Smooth muscle cell (in vitro differentiated cells): ENCODE measurements around the gene CAMSAP2. TPM values are rescaled to one million over a fixed set of nuclear protein-coding genes. Genes with fewer than 3 reads are reported as not detected.

Source experiments
- DNase-seq: peaks from one replicate; lab custom pipeline; 2025; ENCODE audit not compliant: unreplicated experiment; lab: John Stamatoyannopoulos, UW
- H2AFZ ChIP-seq: fragments of 200-600 bp; sonication (generic); 2 replicates; pipeline ENCODE4 v1.6.0; 2016; ENCODE audit warnings: antibody characterized with exemption, low read depth, mild to moderate bottlenecking
- H3F3A ChIP-seq: fragments of 200-600 bp; sonication (generic); 2 replicates; pipeline ENCODE4 v1.6.0; 2017; ENCODE audit warnings: antibody characterized with exemption, low read depth
- H3K27ac ChIP-seq: fragments of 200-600 bp; sonication (generic); 2 replicates; pipeline ENCODE4 v1.5.1; 2016; ENCODE audit warnings: low read depth, mild to moderate bottlenecking
- H3K27me3 ChIP-seq: fragments of 200-600 bp; sonication (generic); 2 replicates; pipeline ENCODE4 v1.6.1; 2016; ENCODE audit warnings: low read depth, mild to moderate bottlenecking
- H3K36me3 ChIP-seq: fragments of 200-600 bp; sonication (generic); 2 replicates; pipeline ENCODE4 v1.5.1; 2016; ENCODE audit warnings: low read depth
- H3K4me1 ChIP-seq: fragments of 200-600 bp; sonication (generic); 2 replicates; pipeline ENCODE4 v1.5.1; 2016; ENCODE audit warnings: low read depth
- H3K4me2 ChIP-seq: fragments of 200-600 bp; sonication (generic); 2 replicates; pipeline ENCODE4 v1.6.0; 2016; ENCODE audit warnings: mild to moderate bottlenecking
- H3K4me3 ChIP-seq: fragments of 200-600 bp; sonication (generic); 2 replicates; pipeline ENCODE4 v1.5.1; 2016; ENCODE audit warnings: mild to moderate bottlenecking
- H3K79me2 ChIP-seq: fragments of 200-600 bp; sonication (generic); 2 replicates; pipeline ENCODE4 v1.6.0; 2016; ENCODE audit warnings: low read depth, mild to moderate bottlenecking
- H3K9ac ChIP-seq: fragments of 200-600 bp; sonication (generic); 2 replicates; pipeline ENCODE4 v1.6.0; 2016; ENCODE audit warnings: low read depth
- H3K9me3 ChIP-seq: fragments of 200-600 bp; sonication (generic); replicated peaks from 2 replicates; pipeline ENCODE4 v1.5.1; 2016; ENCODE audit warnings: low read depth
- H4K20me1 ChIP-seq: fragments of 200-600 bp; sonication (generic); 2 replicates; pipeline ENCODE4 v1.6.0; 2016; ENCODE audit warnings: low read depth
- WGBS: methylation state at CpG from one replicate; pipeline ENCODE4 v1.1.7; 2016; ENCODE audit warnings: low lambda C conversion rate; 5-methylcytosine and 5-hydroxymethylcytosine counted together
- polyA plus RNA-seq: library from polyadenylated mRNA; unstranded; fragments of >200 nt; fragmentation: Nextera tagmentation; extraction: Ambion mirVana; gene quantifications from 2 replicates; pipeline ENCODE4 v1.2.1, GENCODE V29; 2016
- total RNA-seq: library from RNA; depleted of rRNA; stranded (reverse); fragments of >200 nt; gene quantifications from 2 replicates; pipeline ENCODE4 v1.2.3, GENCODE V29; 2014
- TF ChIP-seq, protein P1 (sequence below): fragments of 200-600 bp; sonication (generic); IDR thresholded peaks from 2 replicates; pipeline ENCODE4 v1.5.1; 2017; ENCODE audit warnings: borderline replicate concordance, mild to moderate bottlenecking, antibody characterized with exemption; ENCODE audit not compliant: insufficient read depth, poor library complexity, severe bottlenecking

Gene CAMSAP2
- total and polyA plus RNA-seq, 2 experiments from 2014 or later = 12.9 to 57.5 TPM

DNA sequence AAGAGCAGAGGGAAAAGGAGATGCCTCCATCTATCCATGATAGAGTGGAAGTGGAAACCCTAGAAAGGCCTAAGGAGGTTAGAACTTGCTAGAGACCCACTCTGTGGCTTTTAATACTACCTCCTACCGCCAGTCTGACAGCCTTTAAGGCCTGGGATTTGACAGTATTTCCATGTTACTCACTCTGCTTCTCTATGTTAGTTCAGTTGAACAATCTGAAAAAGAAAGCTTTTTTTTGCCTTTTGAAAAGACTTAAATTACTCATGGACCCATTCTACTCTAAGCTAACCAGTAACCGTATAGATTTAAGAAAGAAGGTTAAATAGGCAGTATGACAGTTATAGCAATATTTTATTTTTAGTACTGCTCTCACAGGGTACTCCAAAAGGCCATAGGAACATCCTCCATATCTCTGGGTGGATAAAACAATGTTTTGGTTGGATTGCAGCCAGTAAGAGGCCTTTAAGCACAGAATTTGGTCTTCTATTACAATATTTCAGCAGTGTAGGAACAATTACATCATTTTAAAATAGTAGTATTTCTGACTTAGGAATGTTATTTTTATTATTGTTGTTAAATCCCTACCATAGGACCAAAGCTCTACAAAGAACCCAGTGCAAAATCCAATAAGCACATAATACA is 118.1 kb downstream of the CAMSAP2 start:
- Histone ChIP-seq H3F3A (no peaks in the 10 kb centered on the region), H3K27ac (peak overlapping the region; percentile 26), H3K27me3 (no peaks in the 10 kb centered on the region), H2AFZ (no peak overlapping the region), H3K9me3 (no peaks in the 10 kb centered on the region), H4K20me1 (no peaks in the 10 kb centered on the region), H3K4me2 (no peak overlapping the region), H3K36me3 (peaks cover 39% of the 10 kb centered on the region), H3K79me2 (no peaks in the 10 kb centered on the region), H3K4me1 (no peaks in the 10 kb centered on the region), H3K4me3 (no peak overlapping the region), H3K9ac (no peak overlapping the region)
- WGBS = 59% methylated on average over 2 of the region's 2 CpGs
- no peak for DNase-seq
- TF ChIP-seq, protein P1, sequence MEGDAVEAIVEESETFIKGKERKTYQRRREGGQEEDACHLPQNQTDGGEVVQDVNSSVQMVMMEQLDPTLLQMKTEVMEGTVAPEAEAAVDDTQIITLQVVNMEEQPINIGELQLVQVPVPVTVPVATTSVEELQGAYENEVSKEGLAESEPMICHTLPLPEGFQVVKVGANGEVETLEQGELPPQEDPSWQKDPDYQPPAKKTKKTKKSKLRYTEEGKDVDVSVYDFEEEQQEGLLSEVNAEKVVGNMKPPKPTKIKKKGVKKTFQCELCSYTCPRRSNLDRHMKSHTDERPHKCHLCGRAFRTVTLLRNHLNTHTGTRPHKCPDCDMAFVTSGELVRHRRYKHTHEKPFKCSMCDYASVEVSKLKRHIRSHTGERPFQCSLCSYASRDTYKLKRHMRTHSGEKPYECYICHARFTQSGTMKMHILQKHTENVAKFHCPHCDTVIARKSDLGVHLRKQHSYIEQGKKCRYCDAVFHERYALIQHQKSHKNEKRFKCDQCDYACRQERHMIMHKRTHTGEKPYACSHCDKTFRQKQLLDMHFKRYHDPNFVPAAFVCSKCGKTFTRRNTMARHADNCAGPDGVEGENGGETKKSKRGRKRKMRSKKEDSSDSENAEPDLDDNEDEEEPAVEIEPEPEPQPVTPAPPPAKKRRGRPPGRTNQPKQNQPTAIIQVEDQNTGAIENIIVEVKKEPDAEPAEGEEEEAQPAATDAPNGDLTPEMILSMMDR = no peak

GRCh38 chr1:200857804-200858203 is 119.1 kb downstream of the CAMSAP2 start:
- Histone ChIP-seq H4K20me1 (no peaks in the 10 kb centered on the region), H2AFZ (no peak overlapping the region), H3K27me3 (no peaks in the 10 kb centered on the region), H3K9ac (no peak overlapping the region), H3K4me1 (no peaks in the 10 kb centered on the region), H3K27ac (no peak overlapping the region), H3K9me3 (no peaks in the 10 kb centered on the region), H3F3A (peaks cover 2% of the 10 kb centered on the region), H3K4me3 (no peak overlapping the region), H3K36me3 (peaks cover 34% of the 10 kb centered on the region), H3K79me2 (no peaks in the 10 kb centered on the region), H3K4me2 (no peak overlapping the region)
- no peak for DNase-seq
- TF ChIP-seq, protein P1 = no peak
- 73% methylated on average over 1 of the region's 1 CpG for WGBS

DNA sequence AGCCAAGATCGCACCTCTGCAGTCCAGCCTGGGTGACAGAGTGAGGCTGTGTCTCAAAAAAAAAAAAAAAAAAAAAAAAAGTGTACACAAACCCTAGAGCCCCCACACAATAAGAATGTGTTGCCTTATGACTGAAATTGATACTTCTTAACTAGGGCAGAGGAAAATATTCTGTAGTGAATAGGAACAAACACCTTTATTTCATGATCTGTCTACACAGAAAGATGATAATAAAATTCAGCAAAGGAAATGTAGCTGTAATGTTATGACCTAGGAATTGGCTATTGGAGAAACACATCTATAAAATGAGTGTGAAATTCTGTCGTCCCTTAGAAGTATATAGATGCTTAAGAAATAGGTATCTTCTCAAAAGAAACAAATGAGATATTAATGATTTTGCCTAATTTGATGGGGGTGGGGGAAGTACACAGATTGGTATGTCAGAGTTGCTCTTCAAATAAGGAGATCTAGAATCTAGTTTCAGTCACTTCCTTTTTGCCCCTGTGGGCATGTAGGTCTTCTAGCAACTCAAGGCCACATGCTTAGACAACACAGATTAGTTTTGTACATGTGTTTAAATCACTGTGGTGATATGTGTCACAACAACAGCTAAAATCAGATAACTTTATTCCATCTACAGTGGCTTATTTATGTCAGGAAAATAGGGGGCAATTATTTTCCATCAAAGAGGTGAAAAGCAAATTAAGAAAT is 123.4 kb downstream of the CAMSAP2 start:
- TF ChIP-seq, protein P1 = no peak
- 98% methylated on average over 2 of the region's 2 CpGs for WGBS

More for the DNA sequence above, 123.4 kb downstream of the CAMSAP2 start:
- H3F3A ChIP-seq = peaks cover 16% of the 10 kb centered on the region
- peaks cover 22% of the 10 kb centered on the region for H3K36me3 ChIP-seq
- no peaks in the 10 kb centered on the region for H3K9me3 ChIP-seq
- no peaks in the 10 kb centered on the region for H3K79me2 ChIP-seq
- H3K4me1 ChIP-seq = no peaks in the 10 kb centered on the region
- no peak overlapping the region for H3K4me3 ChIP-seq
- H3K4me2 ChIP-seq = no peak overlapping the region
- no peak overlapping the region for H3K9ac ChIP-seq
- H3K27me3 ChIP-seq = no peaks in the 10 kb centered on the region
- no peaks in the 10 kb centered on the region for H4K20me1 ChIP-seq
- no peak overlapping the region for H3K27ac ChIP-seq
- no peak for DNase-seq
- H2AFZ ChIP-seq = no peak overlapping the region
